DMS79 (cell line): ENCODE measurements around the gene CYFIP2.

Source experiments
- DNase-seq: peaks from one replicate; lab custom pipeline; 2025; lab: John Stamatoyannopoulos, UW

Gene CYFIP2

DNA sequence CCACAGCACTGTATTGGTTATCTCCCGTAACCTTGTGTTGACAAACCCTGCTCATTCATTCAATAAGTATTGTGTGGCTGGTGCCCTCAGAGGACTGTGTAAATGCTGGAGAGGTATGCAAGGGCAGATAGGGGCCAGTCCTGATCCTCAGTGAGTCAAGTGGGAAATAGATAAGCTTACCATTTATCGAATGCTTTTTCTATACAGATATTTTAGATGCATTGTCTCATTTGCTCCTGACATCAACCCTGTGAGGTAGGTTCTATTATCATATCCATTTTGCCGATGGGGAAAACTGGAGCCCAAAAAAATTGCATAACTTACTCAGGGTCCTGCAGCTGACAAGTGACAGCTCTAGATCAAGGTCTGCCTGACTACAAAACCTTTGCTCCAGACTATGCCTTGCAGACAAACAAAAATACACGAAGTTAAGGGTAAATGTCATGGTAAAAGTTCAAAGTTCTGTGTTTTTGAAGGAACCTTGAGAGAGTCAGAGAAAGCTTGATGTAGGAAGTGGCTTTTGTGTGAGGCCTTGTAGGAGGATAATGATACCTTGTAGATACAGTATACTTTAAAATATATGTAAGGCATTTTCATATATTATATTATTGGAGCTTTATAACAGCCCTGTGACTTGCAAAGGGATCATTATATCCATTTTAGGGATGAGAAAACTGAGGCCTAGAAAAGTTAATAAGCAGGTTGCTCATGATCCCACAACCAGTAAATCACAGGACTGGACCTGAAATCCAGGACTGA, 22.7 kb downstream of the CYFIP2 start:
- DNase-seq = no peak

DNA sequence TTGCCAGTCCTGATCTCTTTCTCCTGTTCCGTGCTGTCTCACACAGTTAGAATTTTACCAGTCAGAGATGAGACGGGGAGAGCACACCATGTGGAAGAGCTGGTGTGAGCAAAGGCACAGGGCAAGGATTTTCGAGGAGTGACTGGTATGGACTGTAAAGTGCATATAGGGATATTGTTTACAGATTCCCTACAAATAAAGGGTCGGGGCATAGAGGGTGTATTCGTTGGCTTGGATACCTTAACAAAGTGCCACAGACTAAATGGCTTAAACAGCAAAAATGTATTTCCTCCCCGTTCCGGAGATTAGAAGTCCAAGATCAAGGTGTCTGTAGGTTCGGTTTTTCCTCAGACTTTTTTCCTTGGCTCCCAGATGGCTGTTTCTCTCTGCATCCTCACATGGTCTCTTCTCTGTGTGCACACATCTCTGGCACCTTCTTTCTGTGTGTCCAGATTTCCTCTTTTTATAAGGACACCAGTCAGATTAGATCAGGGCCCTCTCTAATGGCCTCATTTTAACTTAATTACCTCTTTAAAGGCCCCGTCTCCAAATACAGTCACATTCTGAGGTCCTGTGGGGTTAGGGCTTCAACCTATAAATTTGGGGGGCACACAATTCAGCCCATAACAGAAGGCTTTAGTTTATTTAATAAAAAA, 23.4 kb downstream of the CYFIP2 start:
- DNase-seq = no peak

DNA sequence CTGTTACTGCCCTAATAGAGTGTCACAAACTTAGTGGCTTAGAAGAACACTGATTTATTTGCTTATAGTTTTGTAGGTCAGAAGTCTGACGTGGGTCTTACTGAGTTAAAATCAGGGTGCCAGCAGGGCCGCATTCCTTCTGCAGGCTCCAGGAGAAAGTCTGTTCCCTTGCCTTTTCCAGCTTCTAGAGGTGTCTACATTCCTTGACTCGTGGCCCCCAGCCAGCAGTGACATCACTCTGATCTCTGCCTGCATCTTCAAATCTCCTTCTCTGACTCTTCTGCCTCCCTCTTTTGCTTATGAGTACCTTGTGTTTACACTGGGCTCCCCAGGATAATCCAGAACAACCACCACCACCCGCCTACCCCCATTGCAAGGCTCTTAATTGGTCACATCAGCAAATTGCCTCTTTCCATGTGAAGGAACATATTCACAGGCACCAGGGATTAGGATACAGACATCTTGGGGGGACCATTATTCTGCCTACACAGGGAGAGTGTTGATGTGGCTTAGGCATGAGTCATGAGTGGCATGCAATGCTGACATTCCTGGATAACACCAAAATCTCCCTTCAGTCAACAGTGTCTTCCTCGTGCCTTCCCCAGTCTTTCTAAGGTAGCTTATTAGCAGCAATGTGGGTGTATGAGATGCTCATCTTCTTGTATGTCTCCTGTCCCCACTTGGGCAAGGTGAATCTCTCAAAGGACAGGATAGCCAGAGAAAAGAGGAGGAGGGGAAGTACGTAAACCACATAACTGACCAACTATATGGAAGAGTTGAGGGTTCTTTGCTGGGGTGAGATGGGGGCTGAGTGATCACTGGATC, 24.4 kb downstream of the CYFIP2 start:
- no peak for DNase-seq

DNA sequence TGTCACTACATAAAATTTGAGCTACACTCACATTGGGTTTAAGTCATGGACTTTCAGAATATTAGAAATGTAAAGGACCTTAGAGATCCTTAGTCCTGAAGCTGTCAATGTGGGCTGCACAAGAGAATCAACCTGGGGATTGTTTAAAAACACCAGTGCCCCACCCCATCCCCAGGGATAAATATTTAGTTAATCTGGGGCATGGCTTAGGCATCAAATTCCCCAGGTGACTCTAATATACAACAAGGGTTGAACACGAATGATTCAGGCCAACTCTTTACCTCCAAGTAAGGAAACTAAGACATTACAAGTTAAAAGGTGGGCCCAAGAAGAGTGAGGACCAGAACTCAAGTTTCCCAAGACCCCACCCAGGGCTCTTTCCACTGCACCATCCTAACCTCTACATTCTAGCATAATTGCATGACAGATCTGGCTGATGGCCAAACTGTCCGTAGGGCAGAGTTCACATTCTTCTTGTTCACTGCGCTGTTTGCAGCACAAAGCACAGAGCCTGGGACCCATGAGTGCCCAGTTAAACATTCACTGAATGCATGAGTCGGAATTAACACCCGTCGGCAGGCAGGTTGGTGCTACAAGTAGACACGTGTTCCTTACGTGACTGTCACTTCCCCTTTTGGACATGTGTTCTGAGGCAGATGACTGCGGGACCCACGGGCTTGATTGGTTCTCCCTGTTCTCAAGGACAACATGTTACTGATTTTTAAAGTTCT, 25.2 kb downstream of the CYFIP2 start:
- DNase-seq = no peak

DNA sequence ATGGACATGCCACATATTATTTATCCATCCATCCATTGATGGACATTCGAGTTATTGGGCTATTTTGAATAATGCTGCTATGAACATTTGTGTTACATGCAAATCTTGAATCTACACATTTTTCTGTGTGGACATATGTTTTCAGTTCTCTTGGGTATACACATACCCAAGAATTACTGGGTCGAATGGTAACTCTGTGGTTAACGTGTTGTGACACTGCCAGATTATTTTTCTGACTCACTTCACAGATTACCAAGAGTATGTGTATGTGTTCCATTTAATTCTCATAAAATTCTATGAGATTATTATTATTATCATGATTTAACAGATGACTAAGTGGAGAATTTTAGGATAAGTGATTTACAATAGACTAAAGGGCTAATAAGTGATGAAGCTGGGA, 26.7 kb downstream of the CYFIP2 start:
- DNase-seq = no peak

DNA sequence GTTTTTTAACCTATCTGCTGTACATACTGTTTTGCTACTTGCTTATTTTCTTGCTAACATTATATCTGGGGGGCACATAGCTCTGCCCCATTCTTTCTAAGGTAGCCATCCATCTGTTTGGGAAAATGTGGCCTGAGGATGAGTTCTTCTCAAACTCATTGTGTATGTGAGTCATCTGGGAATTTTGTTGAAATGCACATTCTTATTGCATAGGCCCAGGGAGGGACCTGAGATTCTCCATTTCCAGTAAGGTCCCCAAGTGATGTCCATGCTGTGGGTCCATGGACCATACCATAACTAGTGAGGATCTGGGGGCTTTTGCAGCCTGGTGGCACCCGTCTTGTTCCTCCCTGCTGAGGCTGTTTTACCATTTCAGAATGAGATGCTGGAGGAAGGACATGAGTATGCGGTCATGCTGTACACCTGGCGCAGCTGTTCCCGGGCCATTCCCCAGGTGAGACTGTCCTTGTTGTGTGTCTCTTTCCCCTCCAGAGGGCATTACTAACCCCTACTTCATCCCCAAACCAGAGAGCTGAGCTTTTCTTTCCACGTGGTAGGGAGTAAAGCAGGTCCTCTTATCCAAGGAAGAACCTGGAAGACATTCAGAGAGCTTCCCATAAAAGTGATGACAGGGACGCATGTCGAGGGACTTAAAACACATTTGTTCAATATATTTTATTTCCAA, 28.6 kb downstream of the CYFIP2 start:
- DNase-seq = no peak

DNA sequence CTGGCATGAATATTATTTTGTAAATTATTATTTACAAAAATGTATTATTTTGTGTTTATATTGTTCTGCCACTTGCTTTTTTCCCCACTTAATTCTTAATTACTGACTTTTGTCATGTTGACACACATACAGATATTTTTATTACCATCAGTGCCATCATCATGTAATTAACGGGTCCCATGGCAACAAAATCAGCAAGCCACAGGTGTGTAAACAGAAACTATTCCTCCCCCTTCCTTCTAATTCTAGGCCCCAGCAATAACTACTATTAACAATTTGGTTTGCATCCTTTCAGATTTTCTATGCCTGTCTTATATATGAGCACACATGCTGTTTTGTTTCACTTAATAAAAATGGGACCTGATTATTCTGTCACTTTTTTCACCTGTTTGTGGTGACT, 29.3 kb downstream of the CYFIP2 start:
- no peak for DNase-seq

DNA sequence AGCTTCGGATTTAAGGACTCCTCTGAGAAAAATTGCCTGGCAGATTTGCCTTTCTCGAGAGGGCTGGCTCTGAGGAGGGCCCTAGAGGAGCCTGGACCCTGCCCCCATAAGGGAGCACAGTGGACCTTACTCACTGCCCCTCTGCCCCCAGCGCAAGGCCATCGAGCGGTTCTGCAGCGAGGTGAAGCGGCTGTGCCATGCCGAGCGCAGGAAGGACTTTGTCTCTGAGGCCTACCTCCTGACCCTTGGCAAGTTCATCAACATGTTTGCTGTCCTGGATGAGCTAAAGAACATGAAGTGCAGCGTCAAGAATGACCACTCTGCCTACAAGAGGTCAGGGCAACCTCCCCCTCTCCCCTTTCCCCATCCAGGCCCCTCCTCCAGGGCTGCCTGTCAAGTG, 34.6 kb downstream of the CYFIP2 start:
- no peak for DNase-seq

DNA sequence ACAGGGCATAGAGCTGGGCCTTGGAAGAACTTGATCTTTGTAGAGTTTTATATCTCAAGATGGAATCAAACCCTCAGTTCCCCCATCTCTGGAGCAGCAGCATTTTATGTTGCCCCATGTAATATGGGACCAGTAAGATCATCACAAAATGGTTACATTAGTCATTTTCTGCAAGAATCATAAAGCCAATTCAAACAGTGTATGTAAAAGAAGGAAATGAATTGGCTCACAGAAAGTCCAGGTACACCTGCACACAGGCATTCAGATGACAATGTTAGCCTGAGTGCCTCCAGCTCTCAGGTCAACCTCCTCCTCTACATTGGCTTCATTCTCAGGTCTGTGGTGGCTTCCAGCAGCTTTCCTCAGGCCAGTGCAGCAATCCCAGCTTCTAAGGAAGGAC, 35.1 kb downstream of the CYFIP2 start:
- no peak for DNase-seq

DNA sequence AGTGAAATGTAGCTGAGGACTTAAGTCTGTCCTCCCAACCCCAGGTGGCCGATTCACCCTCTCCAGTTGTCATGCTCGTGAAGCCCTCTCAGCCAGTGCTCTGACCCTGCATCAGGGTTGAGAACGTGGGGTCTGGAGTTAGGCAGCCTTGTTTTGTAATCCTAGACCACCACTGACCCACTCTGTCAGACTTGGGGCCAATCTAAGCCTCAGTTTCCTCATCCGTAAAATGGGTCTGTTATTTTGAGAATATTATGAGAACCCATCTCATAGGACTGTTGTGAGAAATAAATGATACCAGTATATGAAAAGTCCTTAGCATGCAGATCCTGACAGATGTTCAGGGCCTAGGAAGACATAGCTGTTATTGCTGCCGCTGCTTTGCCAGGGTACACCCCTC, 37.1 kb downstream of the CYFIP2 start:
- no peak for DNase-seq

DNA sequence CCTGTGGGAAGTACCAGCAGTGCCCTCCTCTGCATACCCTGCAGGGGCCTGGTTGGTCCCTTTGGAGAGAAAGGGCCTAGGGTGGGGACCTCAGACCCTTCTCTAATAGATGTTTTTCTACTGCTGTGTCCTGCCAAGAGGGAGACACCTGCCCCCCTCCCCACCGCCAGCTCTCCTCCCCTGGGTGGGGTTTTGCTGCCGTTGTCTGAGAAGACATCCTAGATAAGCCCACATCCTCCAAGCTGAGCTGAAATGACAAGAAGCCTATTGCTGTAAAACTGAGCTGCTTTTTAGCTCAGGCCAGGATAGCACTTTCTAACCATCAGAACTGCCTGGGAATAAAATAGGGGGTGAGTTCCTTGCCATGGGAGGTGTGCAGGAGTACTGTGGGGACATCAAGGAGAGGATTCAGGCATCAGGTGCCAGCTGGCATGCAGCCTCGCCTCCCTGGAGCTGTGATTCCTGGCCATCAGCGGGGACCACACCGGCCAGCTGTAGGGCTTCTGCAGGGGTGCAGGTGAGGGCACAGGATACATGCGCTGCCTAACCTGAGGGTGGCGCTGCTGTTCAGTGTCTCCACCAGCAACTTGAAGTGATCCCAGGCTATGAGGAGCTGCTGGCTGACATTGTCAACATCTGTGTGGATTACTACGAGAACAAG, 37.9 kb downstream of the CYFIP2 start:
- no peak for DNase-seq

DNA sequence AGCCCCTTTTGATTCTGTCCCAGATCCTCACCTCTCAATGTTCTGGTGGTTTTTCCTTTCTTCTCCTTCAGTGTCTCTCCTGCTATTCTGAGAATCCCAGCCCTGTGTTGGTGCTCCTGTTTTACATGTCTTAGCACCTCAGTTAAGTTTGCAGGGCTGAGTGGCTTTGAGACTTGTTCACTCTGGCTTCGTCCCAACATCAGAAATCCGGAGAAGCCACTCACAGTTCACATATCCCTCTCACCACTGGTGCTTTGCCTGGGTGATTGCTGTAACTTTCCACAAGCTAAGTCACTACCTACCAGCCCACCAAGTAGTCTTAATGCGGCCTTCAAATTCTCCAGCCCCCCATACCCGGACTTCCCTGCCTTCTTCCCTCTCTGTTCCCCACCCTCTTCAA, 40.2 kb downstream of the CYFIP2 start:
- DNase-seq = no peak

DNA sequence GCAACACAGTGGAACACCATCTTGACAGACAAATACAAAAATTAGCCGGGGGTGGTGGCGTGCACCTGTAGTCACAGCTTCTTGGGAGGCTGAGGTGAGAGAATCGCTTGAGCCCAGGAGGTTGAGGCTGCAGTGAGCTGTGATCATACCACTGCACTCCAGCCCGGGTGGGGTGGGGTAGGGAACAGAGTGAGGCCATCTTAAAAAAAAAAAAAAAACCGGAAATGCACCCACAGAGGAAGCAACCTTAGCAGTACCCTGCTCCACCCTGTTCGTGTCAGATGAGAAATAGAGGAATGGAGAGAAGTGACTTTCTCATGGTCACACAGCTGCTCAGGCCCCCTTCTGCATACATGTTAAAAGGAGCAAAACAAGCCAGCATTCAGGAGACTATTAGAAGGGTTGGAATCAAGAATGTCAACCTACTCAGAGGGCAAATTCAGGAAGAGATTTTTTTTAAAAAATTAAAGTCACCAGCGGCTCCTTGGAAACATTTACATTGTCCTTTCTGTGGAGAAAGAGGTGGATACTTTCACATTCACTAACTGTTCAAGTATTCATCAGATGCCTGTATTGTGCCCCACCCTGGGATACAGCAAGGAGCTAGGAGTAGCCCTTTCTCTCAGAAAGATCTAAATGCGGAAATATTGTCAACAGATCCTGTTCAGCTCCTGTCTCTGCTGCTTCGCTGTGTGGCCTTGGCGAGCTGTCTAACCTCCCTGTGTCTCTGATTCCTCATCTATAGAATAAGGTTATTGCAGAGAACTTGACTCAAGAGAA, 41.0 kb downstream of the CYFIP2 start:
- DNase-seq = no peak

DNA sequence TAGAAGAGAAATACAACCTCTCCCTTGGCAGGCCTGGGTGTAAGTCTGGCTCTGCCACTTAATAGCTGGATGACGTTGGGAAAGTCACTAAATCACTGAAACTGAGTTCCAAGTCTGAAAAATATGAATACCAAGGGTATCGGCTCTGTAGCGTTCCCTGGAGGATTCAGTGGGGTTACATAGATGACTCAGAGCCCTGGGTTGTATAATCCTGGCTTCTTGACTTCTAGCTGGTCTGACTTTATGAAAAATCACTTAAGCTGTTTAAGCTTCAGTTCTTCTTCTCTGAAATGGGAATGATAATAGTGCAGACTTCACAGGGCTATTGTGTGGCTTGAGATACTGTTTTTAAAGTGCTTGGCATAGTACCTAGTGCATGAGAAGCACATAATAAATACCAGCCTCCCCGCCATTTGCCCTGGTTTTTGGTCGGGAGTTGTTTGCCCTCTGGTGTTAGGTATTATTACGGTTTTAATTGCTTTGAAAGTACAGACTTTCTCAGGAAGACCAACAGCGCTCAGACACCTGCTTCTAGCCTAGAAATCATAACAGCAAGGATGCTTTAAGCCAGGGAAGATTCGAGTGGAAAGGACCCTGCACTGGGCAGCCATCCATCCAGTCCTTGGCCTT, 43.0 kb downstream of the CYFIP2 start:
- no peak for DNase-seq

DNA sequence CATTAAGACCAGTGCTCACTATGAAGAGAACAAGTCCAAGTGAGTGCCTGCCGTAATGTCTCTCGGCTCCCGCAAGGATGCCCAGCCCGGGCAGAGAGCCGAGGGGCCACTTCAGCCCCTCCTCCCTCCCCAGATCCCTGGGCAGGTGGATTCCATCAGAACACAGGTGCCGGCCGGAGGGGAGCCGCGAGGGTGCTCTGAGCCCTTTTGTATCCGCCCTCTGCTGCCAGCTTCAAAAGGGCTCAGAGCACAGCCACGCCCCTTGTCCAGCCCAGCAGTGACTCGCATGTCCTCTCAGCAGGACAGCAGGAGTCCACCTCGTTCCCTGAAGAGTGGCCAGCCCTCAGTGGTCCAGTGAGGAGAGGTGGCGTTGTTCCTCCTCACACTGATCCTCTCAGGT, 43.9 kb downstream of the CYFIP2 start:
- no peak for DNase-seq

DNA sequence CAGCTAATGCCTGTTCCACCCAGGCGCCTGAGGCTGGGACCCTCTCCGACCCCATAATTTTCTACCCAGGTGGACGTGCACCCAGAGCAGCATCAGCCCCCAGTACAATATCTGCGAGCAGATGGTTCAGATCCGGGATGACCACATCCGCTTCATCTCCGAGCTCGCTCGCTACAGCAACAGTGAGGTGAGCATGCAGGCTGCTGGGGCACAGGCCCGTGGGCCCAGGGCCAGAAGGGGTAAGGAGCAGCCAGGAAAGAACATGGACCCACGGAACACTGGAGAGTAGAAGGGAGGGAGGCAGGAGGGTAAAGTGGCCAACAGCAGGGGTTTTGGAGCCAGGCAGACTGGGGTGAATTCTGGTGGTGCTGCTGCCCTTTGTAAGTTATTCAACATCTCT, 45.7 kb downstream of the CYFIP2 start:
- DNase-seq = no peak

DNA sequence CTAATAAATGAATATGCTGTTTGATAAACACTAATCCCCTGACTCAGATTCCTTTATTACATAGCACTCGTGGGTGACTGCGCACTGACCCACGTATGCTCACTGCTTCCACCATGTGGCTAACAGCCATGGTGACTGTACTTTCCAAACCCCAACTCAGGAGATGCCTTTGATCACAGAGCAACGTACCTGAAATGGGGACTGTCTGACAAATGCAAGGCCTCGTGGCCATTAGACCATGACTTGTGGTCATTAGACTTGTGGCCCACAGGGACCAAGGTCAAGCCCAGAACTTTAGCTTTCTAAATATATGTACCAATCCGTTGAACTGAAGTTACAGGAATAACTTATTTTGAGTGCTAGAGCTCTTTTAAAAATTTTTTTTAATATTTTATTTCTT, 46.6 kb downstream of the CYFIP2 start:
- DNase-seq = no peak

DNA sequence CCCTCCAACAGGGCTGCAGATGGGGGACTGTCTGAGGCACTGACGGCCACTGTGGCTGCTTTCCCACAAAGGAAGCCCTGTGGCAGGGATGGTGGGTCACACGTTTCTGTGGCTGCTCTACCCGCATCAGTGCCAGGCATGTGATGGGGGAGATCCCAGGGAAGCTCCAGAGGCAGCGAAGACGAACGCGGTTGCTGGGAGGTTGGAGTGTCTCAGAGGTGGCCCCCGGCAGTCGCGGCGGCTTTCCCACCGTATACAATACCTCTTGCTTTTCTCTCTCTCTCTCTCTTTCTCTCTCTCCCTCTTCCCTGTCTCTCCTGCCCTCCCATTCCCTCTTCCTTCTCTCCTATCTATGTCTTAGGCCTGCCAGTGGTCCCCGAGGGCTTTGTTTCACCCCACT, 56.7 kb downstream of the CYFIP2 start:
- no peak for DNase-seq

DNA sequence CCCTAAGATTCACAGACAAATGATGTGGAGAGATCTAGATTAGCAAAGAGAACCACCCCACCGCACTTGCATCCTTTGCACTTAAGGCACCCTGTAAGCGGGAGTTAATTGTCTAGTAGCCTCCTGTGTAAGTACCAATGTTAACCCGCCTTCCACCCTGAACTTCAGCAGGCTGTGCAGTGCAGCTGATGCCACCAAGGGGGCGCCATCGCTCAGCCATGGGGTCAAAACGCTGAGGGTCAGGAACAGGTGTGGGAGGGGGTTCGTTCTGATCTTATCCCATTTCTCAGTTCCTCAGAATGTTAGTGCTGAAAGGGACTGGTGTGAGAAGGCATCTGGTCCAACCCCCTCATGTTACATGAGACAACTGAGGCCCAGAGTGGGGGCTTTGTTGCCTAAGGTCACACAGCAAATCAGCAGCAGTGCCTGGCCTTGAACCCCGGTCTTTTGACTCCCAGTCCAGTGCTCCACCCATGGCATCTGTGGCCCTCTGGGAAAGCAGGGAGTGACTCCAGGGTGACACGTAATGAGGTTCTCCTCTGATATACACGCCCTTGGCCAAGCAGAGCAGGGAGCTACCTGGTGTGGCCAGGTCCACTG, 57.3 kb downstream of the CYFIP2 start:
- DNase-seq = no peak

DNA sequence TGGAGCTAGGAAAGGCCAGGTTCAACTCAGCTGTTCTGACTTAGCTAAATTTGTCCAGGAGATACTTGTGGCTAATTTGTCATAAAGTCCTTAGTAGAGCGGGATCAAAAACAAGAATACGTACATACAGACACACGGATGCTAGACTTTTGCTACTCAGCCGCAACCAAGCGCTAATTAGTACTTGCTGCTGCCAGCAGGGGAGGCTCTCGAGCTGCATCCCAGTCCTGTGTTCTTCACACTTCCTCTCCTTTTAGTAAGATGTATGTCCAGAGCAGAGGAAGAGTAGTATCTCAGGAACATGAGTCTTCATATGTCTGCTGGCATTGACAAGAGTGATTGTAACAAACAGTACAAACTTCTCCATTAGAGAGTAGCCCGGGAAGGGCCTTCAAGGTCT, 58.3 kb downstream of the CYFIP2 start:
- no peak for DNase-seq
